ENCODE measurements around the gene PRPF8. TPM values are rescaled to one million over a fixed set of nuclear protein-coding genes. Genes with fewer than 3 reads are reported as not detected.
"Not testable (repeated sequence)": the region's sequence is repeated elsewhere in the genome, so short reads cannot be mapped to it uniquely, and the experiment has no call there.

PRPF8 gene
- total and polyA plus RNA-seq, 2 of the 13 experiments (the other 11 are each of a cell fraction or from before 2014, with no cell fraction given) = 112 to 179 TPM

- peaks cover 10% of the 10 kb centered on the region for H3K79me2 ChIP-seq (ENCODE audit: insufficient read depth, low read length)
- H2AFZ ChIP-seq (ENCODE audit: low read length); H4K20me1 ChIP-seq (ENCODE audit: insufficient read depth, low read length); intact Hi-C loops (cut with micrococcal nuclease; ENCODE audit: unreplicated experiment); H3K27ac ChIP-seq (ENCODE audit: extremely low read length, insufficient read depth, low read length); H3K9ac ChIP-seq (ENCODE audit: insufficient read depth, low read depth, low read length); H3K27me3 ChIP-seq (ENCODE audit: control insufficient read depth in 1 of 2, insufficient read depth in 2 of 2, low read length in 2 of 2); POLR2A ChIA-PET; in situ Hi-C loops (cut with HindIII; ENCODE audit: extremely low pct_ligation_motif_present, low pct_unique_long_range_greater_than_20kb); H3K4me3 ChIP-seq (replicated peaks in 1 of 3; ENCODE audit: insufficient read depth in 1 of 3, low read depth in 2 of 3, low read length in 3 of 3); H3K4me2 ChIP-seq (ENCODE audit: low read depth, low read length); H3K36me3 ChIP-seq (replicated peaks in 1 of 2; ENCODE audit: control insufficient read depth in 1 of 2, insufficient read depth in 2 of 2, low read length in 2 of 2); FAIRE-seq; ATAC-seq; BruUV-seq (replicated peaks); H3K9me3 ChIP-seq (ENCODE audit: low read length); DNase-seq (ENCODE audit: low spot score); CTCF ChIA-PET (ENCODE audit: low intra/inter-chr PET ratio, low total read pairs): not testable (repeated sequence)
- TF ChIP-seq RARA (CRISPR knock-in tag; IDR thresholded peaks at IDR 0.05) (0 out of 2 replicates have a peak, but pooled peaks have one; percentile 25), BCL6 (CRISPR knock-in tag; IDR thresholded peaks at IDR 0.05) (peak; percentile 68)
- H3K4me1 ChIP-seq (ENCODE audit: insufficient read depth, low read length) = peaks cover 12% of the 10 kb centered on the region
- 21% methylated on average over 4 of the region's 6 CpGs for WGBS (ENCODE audit: low lambda C conversion rate)
Measured at GRCh38 chr17:1688405-1688804, 3.7 kb upstream of the PRPF8 start.

- ATAC-seq (no peak), DNase-seq (ENCODE audit: low spot score) (no peak), FAIRE-seq (no peak)
- no peak overlapping the region for H3K27ac ChIP-seq (ENCODE audit: extremely low read length, insufficient read depth, low read length)
- ChIA-PET POLR2A (no interaction called here), CTCF (ENCODE audit: low intra/inter-chr PET ratio, low total read pairs) (no interaction called here)
- peaks cover 10 to 22% of the 10 kb centered on the region in 2 experiments; a peak in 4 of 5 replicates for H3K36me3 ChIP-seq (replicated peaks in 1 of 2; ENCODE audit: control insufficient read depth in 1 of 2, insufficient read depth in 2 of 2, low read length in 2 of 2)
- no peaks in the 10 kb centered on the region for H3K27me3 ChIP-seq (ENCODE audit: control insufficient read depth in 1 of 2, insufficient read depth in 2 of 2, low read length in 2 of 2)
- H3K9me3 ChIP-seq (ENCODE audit: low read length) = no peaks in the 10 kb centered on the region
- intact Hi-C loops (cut with micrococcal nuclease; ENCODE audit: unreplicated experiment) (no loop called here), in situ Hi-C loops (cut with HindIII; ENCODE audit: extremely low pct_ligation_motif_present, low pct_unique_long_range_greater_than_20kb) (no loop called here)
- H3K79me2 ChIP-seq (ENCODE audit: insufficient read depth, low read length) = peaks cover 27% of the 10 kb centered on the region
- H3K4me1 ChIP-seq (ENCODE audit: insufficient read depth, low read length) = peaks cover 28% of the 10 kb centered on the region
- WGBS (ENCODE audit: low lambda C conversion rate) = 62% methylated on average over 7 of the region's 7 CpGs
- TF ChIP-seq ZNF512B (CRISPR knock-in tag; IDR thresholded peaks at IDR 0.05; ENCODE audit: borderline replicate concordance) = no peak
- no peak for TF ChIP-seq ZMYM4 (CRISPR knock-in tag; IDR thresholded peaks at IDR 0.05)
- no peak for TF ChIP-seq ZNF331 (CRISPR knock-in tag; IDR thresholded peaks at IDR 0.05)
- no peak overlapping the region for H3K4me3 ChIP-seq (replicated peaks in 1 of 3; ENCODE audit: insufficient read depth in 1 of 3, low read depth in 2 of 3, low read length in 3 of 3)
- BruUV-seq (replicated peaks) = no TSS peak
- H3K9ac ChIP-seq (ENCODE audit: insufficient read depth, low read depth, low read length) = no peak overlapping the region
- peaks cover 12% of the 10 kb centered on the region for H4K20me1 ChIP-seq (ENCODE audit: insufficient read depth, low read length)
- no peak overlapping the region for H2AFZ ChIP-seq (ENCODE audit: low read length)
- H3K4me2 ChIP-seq (ENCODE audit: low read depth, low read length) = no peak overlapping the region
Measured at GRCh38 chr17:1686086-1686485, 1.4 kb upstream of the PRPF8 start.
